HepG2 (cell line): Measurements from ENCODE around the gene TBC1D16. TPM values are rescaled to one million over a fixed set of nuclear protein-coding genes. Genes with fewer than 3 reads are reported as not detected.
A peak's percentile ranks its signal among the peaks of the same experiment; 100 is the strongest.

Experiments
- CENPT ChIP-seq: sonication (generic); formaldehyde crosslinking; IDR thresholded peaks from 2 replicates; pipeline ENCODE4 v1.8.0; 2022; ENCODE audit warnings: low read depth, mild to moderate bottlenecking, moderate library complexity, missing genetic modification reagents
- ELF3 ChIP-seq: IDR thresholded peaks from 2 replicates; pipeline ENCODE4 v1.6.1; 2016; ENCODE audit warnings: missing genetic modification reagents, missing compliant biosample characterization
- ETV5 ChIP-seq: IDR thresholded peaks from 2 replicates; pipeline ENCODE4 v1.6.1; 2018; ENCODE audit warnings: missing biosample characterization, missing genetic modification reagents, inconsistent platforms, borderline replicate concordance
- FLYWCH1 ChIP-seq: sonication (generic); formaldehyde crosslinking; IDR thresholded peaks from 2 replicates; pipeline ENCODE4 v1.8.1; 2023; ENCODE audit warnings: mild to moderate bottlenecking, missing genetic modification reagents
- MAF1 ChIP-seq: sonication (generic); formaldehyde crosslinking; IDR thresholded peaks from 2 replicates; pipeline ENCODE4 v1.5.0; 2020; ENCODE audit warnings: missing genetic modification reagents, borderline replicate concordance
- MXI1 ChIP-seq: IDR thresholded peaks from 3 replicates; pipeline ENCODE4 v1.6.1; 2012; ENCODE audit warnings: low read depth, low read length, inconsistent platforms, borderline replicate concordance
- MYC ChIP-seq: sonication (generic); formaldehyde crosslinking; IDR thresholded peaks from 2 replicates; pipeline ENCODE4 v1.9.0; 2021; ENCODE audit warnings: missing genetic modification reagents, borderline replicate concordance
- NFE2L1 ChIP-seq: sonication (generic); formaldehyde crosslinking; IDR thresholded peaks from 2 replicates; pipeline ENCODE4 v1.4.0; 2020; ENCODE audit warnings: missing genetic modification reagents, mild to moderate bottlenecking, borderline replicate concordance
- SOX6 ChIP-seq, 2 experiments: fragments of 450-650 bp in 1 of 2; sonication (generic) in 1 of 2; formaldehyde crosslinking in 1 of 2; IDR thresholded peaks; 2 replicates each; pipeline versions ENCODE4 v1.4.0 to v1.6.1; 2017 to 2020; ENCODE audit warnings: antibody characterized with exemption in 1 of 2, mild to moderate bottlenecking in 1 of 2, missing genetic modification reagents in 1 of 2
- TCF7 ChIP-seq: sonication (generic); IDR thresholded peaks from 2 replicates; pipeline ENCODE4 v1.6.1; 2016; ENCODE audit warnings: antibody characterized with exemption, low read depth
- U2AF1 ChIP-seq: fragments of 200-400 bp; formaldehyde crosslinking; optimal IDR thresholded peaks from 2 replicates; pipeline ENCODE3; 2017; ENCODE audit warnings: mild to moderate bottlenecking, low read depth, low read length
- ZMAT3 ChIP-seq: sonication (generic); formaldehyde crosslinking; conservative IDR thresholded peaks from 2 replicates; pipeline ENCODE4 v1.7.0; 2021; ENCODE audit warnings: missing genetic modification reagents
- ZNF180 ChIP-seq: sonication (generic); formaldehyde crosslinking; IDR thresholded peaks from 2 replicates; pipeline ENCODE4 v1.4.0; 2020; ENCODE audit warnings: low read depth, missing genetic modification reagents, borderline replicate concordance
- ZNF317 ChIP-seq: sonication (generic); formaldehyde crosslinking; IDR thresholded peaks from 2 replicates; pipeline ENCODE4 v1.5.0; 2020; ENCODE audit warnings: mild to moderate bottlenecking, missing genetic modification reagents
- ZNF335 ChIP-seq: sonication (generic); formaldehyde crosslinking; IDR thresholded peaks from 2 replicates; pipeline ENCODE4 v1.4.0; 2020; ENCODE audit warnings: missing genetic modification reagents
- ZNF550 ChIP-seq: sonication (generic); formaldehyde crosslinking; IDR thresholded peaks from 2 replicates; pipeline ENCODE4 v1.4.0; 2020; ENCODE audit warnings: mild to moderate bottlenecking, missing genetic modification reagents, borderline replicate concordance
- ZNF619 ChIP-seq: sonication (generic); formaldehyde crosslinking; IDR thresholded peaks from 2 replicates; pipeline ENCODE4 v1.4.0; 2020; ENCODE audit warnings: mild to moderate bottlenecking, missing genetic modification reagents
- polyA plus RNA-seq, 8 experiments: library from polyadenylated mRNA; depleted of rRNA in 3 of 8; stranded (reverse) in 7 of 8; unstranded in 1 of 8; fragments of >200 nt; fragmentation: Illumina TruSeq in 4 of 8; extraction: Trizol in 4 of 8; gene quantifications; 2 replicates each; pipeline versions ENCODE4 v1.2.1 to v1.2.3, GENCODE V29; 2011 to 2016; ENCODE audit warnings: low read depth in 4 of 8, missing spikeins in 1 of 8, mixed read lengths in 1 of 8; ENCODE audit not compliant: insufficient read depth in 1 of 8
- total RNA-seq, 5 experiments: library from RNA; depleted of rRNA; stranded (reverse); fragments of >200 nt; fragmentation: Illumina TruSeq; extraction: Trizol; gene quantifications; 2 replicates each; pipeline ENCODE4 v1.2.3, GENCODE V29; 2016; ENCODE audit warnings: low read depth in 1 of 5
- TF ChIP-seq, protein P1 (sequence below): sonication (generic); formaldehyde crosslinking; IDR thresholded peaks from 2 replicates; pipeline ENCODE4 v1.5.0; 2020; ENCODE audit warnings: missing genetic modification reagents, mild to moderate bottlenecking, borderline replicate concordance
- TF ChIP-seq, protein P2 (sequence below): sonication (generic); formaldehyde crosslinking; IDR thresholded peaks from 2 replicates; pipeline ENCODE4 v1.5.1; 2020; ENCODE audit warnings: missing genetic modification reagents, mild to moderate bottlenecking, borderline replicate concordance
- TF ChIP-seq, protein P3 (sequence below): sonication (generic); formaldehyde crosslinking; IDR thresholded peaks from 2 replicates; pipeline ENCODE4 v1.4.0; 2020; ENCODE audit warnings: missing genetic modification reagents, low read depth, mild to moderate bottlenecking, borderline replicate concordance
- TF ChIP-seq, protein P4 (sequence below): sonication (generic); formaldehyde crosslinking; conservative IDR thresholded peaks from 2 replicates; pipeline ENCODE4 v1.4.0; 2020; ENCODE audit warnings: missing genetic modification reagents
- TF ChIP-seq, protein P5 (sequence below): sonication (generic); formaldehyde crosslinking; IDR thresholded peaks from 2 replicates; pipeline ENCODE4 v1.5.0; 2020; ENCODE audit warnings: missing genetic modification reagents
- TF ChIP-seq, protein P6 (sequence below): sonication (generic); formaldehyde crosslinking; IDR thresholded peaks from 2 replicates; pipeline ENCODE4 v1.8.0; 2022; ENCODE audit warnings: missing genetic modification reagents, mild to moderate bottlenecking, borderline replicate concordance

The TBC1D16 gene
- total and polyA plus RNA-seq, 2 of the 13 experiments (the other 11 are each of a cell fraction or from before 2014, with no cell fraction given) = 14.9 to 24.9 TPM

DNA sequence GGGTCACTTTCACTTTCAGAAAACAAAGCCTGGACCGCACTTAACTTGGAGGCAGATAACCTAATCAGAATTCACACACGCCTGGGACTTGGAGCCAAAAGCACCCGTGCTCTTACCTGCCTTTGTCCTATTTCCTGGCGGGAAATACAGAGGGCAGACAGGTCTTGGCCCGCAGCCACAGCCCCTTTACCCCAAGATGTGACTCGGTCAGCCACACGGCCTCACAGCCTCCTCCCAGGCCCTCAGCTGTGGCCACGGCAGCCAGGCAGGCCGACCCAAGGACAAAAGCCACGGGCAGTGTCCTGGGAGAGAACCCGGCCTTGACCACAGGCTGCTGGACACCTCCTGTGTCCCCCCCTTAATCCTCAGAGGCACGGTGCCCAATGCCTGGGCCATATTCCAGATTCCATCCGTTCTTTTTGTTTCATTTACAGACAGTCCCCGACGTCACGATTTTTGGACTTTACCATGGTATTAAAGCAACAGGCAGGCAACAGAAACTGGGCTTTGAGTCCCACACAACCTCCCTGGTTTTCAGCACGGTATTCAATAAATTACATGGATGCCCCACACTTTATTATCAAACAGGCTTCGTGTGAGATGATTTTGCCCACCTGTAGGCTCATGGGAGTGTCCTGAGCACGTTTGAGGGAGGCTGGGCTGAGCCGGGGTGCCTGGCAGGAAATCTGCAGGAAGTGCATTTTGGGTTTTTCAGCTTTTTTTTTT is 35.6 kb upstream of the TBC1D16 start (continued):
- TF ChIP-seq, protein P1, sequence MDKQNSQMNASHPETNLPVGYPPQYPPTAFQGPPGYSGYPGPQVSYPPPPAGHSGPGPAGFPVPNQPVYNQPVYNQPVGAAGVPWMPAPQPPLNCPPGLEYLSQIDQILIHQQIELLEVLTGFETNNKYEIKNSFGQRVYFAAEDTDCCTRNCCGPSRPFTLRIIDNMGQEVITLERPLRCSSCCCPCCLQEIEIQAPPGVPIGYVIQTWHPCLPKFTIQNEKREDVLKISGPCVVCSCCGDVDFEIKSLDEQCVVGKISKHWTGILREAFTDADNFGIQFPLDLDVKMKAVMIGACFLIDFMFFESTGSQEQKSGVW (CRISPR knock-in tag) = no peak
- TF ChIP-seq MXI1 (no peak), MAF1 (CRISPR knock-in tag) (no peak), SOX6 (IDR thresholded peaks at IDR 0.05) (no peak), SOX6 (CRISPR knock-in tag; IDR thresholded peaks at IDR 0.05) (peak; percentile 47), ZMAT3 (CRISPR knock-in tag) (no peak), ELF3 (CRISPR knock-in tag) (no peak), MYC (CRISPR knock-in tag) (peak; percentile 12; the same call in 1 of the 2 replicates), U2AF1 (no peak), CENPT (no peak), ZNF619 (CRISPR knock-in tag) (no peak), ETV5 (no peak), ZNF317 (CRISPR knock-in tag) (no peak; the same call in 1 of the 2 replicates), ZNF550 (CRISPR knock-in tag) (no peak), FLYWCH1 (CRISPR knock-in tag) (no peak), NFE2L1 (no peak), TCF7 (no peak), ZNF335 (CRISPR knock-in tag) (no peak), ZNF180 (CRISPR knock-in tag) (no peak)
- TF ChIP-seq, protein P2, sequence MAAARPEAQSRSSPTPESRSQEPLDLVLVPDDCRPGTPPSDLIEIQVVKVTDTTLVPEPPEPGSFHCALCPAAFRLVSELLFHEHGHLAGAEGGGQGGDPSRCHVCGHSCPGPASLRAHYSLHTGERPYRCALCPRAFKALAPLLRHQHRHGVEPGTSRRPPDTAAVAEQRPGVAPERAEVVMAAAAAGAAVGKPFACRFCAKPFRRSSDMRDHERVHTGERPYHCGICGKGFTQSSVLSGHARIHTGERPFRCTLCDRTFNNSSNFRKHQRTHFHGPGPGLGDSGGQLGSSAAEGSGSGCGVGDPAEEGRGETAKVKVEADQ = peak; percentile 89; the same call in 1 of the 2 replicates
- TF ChIP-seq, protein P3, sequence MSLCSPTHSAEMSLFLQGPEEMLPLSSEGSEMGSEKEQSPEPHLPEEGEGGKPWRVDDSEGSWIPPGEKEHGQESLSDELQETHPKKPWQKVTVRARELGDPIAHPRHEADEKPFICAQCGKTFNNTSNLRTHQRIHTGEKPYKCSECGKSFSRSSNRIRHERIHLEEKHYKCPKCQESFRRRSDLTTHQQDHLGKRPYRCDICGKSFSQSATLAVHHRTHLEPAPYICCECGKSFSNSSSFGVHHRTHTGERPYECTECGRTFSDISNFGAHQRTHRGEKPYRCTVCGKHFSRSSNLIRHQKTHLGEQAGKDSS = peak; percentile 29; the same call in 1 of the 2 replicates
- TF ChIP-seq, protein P4, sequence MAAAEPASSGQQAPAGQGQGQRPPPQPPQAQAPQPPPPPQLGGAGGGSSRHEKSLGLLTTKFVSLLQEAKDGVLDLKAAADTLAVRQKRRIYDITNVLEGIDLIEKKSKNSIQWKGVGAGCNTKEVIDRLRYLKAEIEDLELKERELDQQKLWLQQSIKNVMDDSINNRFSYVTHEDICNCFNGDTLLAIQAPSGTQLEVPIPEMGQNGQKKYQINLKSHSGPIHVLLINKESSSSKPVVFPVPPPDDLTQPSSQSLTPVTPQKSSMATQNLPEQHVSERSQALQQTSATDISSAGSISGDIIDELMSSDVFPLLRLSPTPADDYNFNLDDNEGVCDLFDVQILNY (CRISPR knock-in tag) = no peak
- TF ChIP-seq, protein P5, sequence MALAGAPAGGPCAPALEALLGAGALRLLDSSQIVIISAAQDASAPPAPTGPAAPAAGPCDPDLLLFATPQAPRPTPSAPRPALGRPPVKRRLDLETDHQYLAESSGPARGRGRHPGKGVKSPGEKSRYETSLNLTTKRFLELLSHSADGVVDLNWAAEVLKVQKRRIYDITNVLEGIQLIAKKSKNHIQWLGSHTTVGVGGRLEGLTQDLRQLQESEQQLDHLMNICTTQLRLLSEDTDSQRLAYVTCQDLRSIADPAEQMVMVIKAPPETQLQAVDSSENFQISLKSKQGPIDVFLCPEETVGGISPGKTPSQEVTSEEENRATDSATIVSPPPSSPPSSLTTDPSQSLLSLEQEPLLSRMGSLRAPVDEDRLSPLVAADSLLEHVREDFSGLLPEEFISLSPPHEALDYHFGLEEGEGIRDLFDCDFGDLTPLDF (CRISPR knock-in tag) = no peak
- TF ChIP-seq, protein P6, sequence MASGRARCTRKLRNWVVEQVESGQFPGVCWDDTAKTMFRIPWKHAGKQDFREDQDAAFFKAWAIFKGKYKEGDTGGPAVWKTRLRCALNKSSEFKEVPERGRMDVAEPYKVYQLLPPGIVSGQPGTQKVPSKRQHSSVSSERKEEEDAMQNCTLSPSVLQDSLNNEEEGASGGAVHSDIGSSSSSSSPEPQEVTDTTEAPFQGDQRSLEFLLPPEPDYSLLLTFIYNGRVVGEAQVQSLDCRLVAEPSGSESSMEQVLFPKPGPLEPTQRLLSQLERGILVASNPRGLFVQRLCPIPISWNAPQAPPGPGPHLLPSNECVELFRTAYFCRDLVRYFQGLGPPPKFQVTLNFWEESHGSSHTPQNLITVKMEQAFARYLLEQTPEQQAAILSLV (CRISPR knock-in tag) = no peak
